ENCODE data around the gene SLC22A23.

DNA sequence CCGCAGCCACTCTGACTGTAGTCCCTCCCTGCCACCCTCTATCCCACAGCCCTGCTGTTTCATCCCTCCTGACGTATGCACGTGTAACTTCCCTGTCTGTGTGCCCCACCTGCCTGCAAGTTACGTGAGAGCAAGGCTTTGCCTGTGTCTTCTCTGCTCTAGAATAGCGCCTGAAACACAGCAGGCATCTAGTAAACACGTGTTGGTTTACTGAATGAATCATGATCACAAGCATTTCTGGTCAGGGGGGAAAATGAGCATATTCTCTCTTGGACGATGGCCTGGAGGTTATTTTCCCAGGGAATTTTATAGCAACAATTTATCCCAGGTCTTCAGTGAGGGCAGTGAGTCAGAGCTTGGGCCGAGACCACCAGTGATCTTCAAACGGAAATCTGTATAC lies 159.8 kb downstream of the SLC22A23 start:
- TF ChIP-seq EZH2 (IDR thresholded peaks at IDR 0.05; ENCODE audit: borderline replicate concordance, insufficient read depth, low read depth, low read length, poor library complexity, severe bottlenecking) = no peak
- TF ChIP-seq, protein P1, sequence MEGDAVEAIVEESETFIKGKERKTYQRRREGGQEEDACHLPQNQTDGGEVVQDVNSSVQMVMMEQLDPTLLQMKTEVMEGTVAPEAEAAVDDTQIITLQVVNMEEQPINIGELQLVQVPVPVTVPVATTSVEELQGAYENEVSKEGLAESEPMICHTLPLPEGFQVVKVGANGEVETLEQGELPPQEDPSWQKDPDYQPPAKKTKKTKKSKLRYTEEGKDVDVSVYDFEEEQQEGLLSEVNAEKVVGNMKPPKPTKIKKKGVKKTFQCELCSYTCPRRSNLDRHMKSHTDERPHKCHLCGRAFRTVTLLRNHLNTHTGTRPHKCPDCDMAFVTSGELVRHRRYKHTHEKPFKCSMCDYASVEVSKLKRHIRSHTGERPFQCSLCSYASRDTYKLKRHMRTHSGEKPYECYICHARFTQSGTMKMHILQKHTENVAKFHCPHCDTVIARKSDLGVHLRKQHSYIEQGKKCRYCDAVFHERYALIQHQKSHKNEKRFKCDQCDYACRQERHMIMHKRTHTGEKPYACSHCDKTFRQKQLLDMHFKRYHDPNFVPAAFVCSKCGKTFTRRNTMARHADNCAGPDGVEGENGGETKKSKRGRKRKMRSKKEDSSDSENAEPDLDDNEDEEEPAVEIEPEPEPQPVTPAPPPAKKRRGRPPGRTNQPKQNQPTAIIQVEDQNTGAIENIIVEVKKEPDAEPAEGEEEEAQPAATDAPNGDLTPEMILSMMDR (IDR thresholded peaks at IDR 0.05) = no peak
